ENCODE measurements around the gene SPARC. TPM values are rescaled to one million over a fixed set of nuclear protein-coding genes. Genes with fewer than 3 reads are reported as not detected.
A peak's percentile ranks its signal among the peaks of the same experiment; 100 is the strongest.
"Not testable (repeated sequence)": the region's sequence is repeated elsewhere in the genome, so short reads cannot be mapped to it uniquely, and the experiment has no call there.

SPARC gene
- total RNA-seq, 1 donor from 2014 or later, result not detected

DNA sequence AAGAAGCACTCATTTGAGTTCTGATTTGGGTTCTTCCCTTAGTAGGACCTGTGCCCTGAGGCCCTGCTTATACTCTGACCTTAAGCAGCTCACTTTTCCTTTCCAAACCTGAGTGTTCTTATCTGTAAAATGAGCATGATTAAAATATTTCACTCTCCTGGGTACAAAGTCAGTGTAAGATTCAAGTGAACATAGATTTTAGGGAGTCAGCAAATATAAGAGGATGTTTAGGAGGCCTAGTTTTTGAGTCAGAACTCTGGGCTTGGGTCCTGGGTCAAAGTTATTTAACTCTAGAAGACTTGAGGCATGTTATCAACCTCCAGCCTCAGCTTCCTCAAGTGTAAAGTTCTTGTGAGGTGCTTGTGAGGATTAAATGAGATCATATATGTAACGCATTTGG is 8.7 kb upstream of the SPARC start:
- Mint-ChIP-seq H3K4me1 (no peaks in the 10 kb centered on the region), H3K27me3 (no peaks in the 10 kb centered on the region), H3K9me3 (no peaks in the 10 kb centered on the region), H3K4me3 (no peak overlapping the region), H3K27ac (no peak overlapping the region), H3K36me3 (ENCODE audit: low read depth) (no peaks in the 10 kb centered on the region)
- DNase-seq, result no peak
- intact Hi-C loops (cut with micrococcal nuclease), result no loop called here

DNA sequence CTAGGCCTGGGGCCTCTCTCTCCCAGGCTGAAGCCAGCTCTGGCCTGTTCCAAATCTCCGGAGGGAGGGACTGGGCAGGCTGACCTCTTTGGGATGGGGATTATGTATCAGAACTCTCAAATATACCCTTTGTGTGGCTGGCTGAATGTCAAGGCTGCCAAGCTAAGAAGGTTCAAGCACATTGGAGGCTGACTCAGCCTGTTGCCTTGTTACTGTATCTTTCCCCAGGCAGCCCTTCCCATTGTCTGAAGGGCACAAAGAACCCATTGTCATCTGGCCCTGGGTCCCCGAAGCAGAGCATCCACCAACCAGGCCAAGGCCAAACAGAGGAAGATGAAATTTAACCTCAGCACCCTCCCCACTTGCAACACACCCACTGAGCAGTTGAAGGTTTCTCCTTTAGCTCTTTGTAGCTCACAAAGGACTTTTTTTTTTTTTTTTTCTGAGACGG is 7.3 kb upstream of the SPARC start:
- DNase-seq, result no peak
- no peaks in the 10 kb centered on the region for H3K36me3 Mint-ChIP-seq (ENCODE audit: low read depth)
- H3K4me3 Mint-ChIP-seq, result no peak overlapping the region
- no peak overlapping the region for H3K27ac Mint-ChIP-seq
- no peaks in the 10 kb centered on the region for H3K27me3 Mint-ChIP-seq
- intact Hi-C loops (cut with micrococcal nuclease), result no loop called here
- H3K9me3 Mint-ChIP-seq, result no peaks in the 10 kb centered on the region
- no peaks in the 10 kb centered on the region for H3K4me1 Mint-ChIP-seq

DNA sequence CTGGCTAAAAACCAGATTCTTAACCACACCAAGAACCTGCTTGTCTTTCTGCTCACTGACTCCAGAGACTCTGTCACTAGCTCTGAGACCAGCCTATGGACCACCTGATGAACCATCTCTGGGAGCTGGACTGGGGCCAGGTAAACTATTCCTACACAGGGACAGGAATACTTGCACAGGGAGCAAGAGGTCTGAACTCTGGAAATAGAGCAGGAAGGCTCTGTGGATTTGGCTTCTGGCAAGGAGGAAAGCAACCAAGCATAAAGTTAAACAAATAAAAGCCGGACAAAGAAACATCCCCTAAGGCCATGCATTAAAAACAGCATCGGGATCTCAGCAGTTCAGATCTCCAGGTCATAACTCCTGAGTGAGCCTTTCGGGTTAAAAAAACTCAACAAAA is 5.6 kb upstream of the SPARC start:
- H3K27me3 Mint-ChIP-seq, result peaks cover 8% of the 10 kb centered on the region
- intact Hi-C loops (cut with micrococcal nuclease), result no loop called here
- DNase-seq, result no peak
- H3K36me3 Mint-ChIP-seq (ENCODE audit: low read depth), result no peaks in the 10 kb centered on the region
- H3K9me3 Mint-ChIP-seq, result no peaks in the 10 kb centered on the region
- no peaks in the 10 kb centered on the region for H3K4me1 Mint-ChIP-seq
- H3K27ac Mint-ChIP-seq, result no peak overlapping the region
- no peak overlapping the region for H3K4me3 Mint-ChIP-seq

DNA sequence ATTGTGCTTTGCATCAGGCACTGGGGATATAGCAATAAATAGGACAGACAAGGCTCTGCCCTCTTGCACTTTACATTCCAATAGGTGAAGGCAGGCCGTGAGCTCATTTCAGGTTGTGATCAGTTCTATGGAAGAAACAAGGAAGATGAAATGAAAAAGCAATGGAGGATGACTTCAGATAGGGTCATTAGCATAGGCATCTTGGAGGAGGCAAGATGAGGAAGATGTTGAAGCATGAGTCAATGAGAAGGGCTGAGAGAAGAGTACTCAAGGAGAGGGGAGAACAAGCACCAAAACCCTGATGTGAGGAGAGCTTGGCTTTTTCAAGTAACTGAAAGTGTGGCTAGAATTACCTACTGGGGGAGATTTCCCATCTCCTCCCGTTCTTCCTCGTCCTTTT is 5.0 kb upstream of the SPARC start:
- H3K36me3 Mint-ChIP-seq (ENCODE audit: low read depth), result no peaks in the 10 kb centered on the region
- H3K27me3 Mint-ChIP-seq, result peaks cover 14% of the 10 kb centered on the region
- intact Hi-C loops (cut with micrococcal nuclease), result no loop called here
- H3K27ac Mint-ChIP-seq, result no peak overlapping the region
- no peaks in the 10 kb centered on the region for H3K9me3 Mint-ChIP-seq
- H3K4me1 Mint-ChIP-seq, result peaks cover 5% of the 10 kb centered on the region
- H3K4me3 Mint-ChIP-seq, result no peak overlapping the region
- DNase-seq, result no peak

DNA sequence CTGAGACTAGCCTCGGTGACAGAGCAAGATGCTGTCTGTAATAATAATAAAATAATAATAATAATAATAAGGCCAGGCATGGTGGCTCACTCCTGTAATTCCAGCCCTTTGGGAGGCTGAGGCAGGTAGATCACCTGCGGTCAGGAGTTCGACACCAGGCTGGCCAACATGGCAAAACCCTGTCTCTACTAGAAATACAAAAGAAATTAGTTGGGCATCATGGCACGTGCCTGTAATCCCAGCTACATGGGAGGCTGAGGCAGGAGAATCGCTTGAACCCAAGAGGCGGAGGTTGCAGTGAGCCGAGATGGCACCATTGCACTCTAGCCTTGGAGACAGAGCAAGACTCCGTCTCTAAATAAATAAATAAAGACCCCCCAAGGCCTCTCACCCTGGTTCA is 2.9 kb upstream of the SPARC start:
- not testable (repeated sequence) for DNase-seq

DNA sequence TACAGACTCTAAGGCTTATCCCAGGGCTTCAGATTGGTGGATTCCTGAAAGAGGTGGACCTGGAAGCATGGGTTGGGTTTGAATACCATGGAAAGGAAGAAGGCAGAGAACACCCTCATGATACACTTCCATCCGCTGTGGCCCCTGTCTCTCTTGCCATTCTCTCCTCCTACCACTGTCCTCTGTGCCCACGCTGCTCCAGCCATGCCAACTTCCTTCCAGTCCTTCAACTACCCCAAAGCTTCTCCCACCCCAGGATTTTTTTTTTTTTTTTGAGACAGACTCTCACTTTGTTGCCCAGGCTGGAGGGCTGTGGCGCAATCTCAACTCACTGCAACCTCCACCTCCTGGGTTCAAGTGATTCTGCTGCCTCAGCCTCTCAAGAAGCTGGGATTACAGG is 1.7 kb upstream of the SPARC start:
- intact Hi-C loops (cut with micrococcal nuclease), result no loop called here
- peaks cover 10% of the 10 kb centered on the region for H3K4me1 Mint-ChIP-seq
- H3K36me3 Mint-ChIP-seq (ENCODE audit: low read depth), result no peaks in the 10 kb centered on the region
- H3K9me3 Mint-ChIP-seq, result no peaks in the 10 kb centered on the region
- no peak for DNase-seq
- no peak overlapping the region for H3K27ac Mint-ChIP-seq
- no peak overlapping the region for H3K4me3 Mint-ChIP-seq
- H3K27me3 Mint-ChIP-seq, result peaks cover 38% of the 10 kb centered on the region

More for the DNA sequence above, 2.9 kb upstream of the SPARC start:
- H3K4me3 Mint-ChIP-seq; H3K9me3 Mint-ChIP-seq; intact Hi-C loops (cut with micrococcal nuclease); H3K27ac Mint-ChIP-seq; H3K36me3 Mint-ChIP-seq (ENCODE audit: low read depth): not testable (repeated sequence)
- Mint-ChIP-seq H3K27me3 (peaks cover 35% of the 10 kb centered on the region), H3K4me1 (peaks cover 10% of the 10 kb centered on the region)

DNA sequence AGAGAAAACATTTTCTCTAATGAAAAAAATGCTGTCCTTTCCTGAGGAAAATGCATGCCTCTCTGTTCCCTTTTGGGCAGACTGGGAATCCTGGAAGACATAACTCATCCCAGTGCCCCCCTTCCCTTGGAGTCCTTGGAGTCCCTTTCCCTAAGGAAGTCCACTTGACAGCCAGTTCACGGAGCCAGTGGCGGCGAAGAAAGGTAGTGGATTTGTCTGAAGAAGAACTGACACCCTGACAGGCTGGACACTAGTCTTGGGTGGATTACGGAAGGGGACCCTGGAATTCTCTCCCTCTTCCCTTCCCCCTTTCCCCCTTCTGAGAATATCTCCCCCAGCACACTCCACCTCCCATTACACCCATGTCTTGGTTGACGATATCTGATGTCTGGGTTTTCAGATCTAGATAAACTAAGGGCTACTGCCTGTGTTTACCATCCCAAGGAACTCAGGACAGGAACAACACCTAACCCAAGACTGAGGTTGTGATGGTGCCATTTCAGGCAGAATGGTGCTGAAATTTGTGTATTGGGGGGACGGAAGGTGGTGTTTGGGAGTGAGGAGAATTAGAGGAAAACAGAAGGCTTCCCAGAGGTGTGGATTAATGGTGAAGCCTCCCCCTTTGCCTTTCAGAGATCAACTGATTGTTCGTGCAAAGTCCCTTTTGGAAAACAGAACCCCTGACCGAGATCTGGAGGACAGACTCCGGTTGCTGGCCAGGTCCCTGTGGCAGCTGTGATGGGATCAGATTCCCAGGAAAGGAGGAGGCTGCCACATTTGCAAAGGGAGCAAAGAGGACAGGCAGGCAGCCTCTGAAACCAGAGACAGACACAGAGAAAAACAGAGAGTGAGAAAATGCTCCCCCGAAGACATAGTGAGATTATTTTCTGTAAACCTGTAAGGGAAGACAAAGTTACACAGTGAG is 704 bp downstream of the SPARC start:
- H3K4me1 Mint-ChIP-seq, result peaks cover 10% of the 10 kb centered on the region
- H3K27ac Mint-ChIP-seq, result no peak overlapping the region

DNA sequence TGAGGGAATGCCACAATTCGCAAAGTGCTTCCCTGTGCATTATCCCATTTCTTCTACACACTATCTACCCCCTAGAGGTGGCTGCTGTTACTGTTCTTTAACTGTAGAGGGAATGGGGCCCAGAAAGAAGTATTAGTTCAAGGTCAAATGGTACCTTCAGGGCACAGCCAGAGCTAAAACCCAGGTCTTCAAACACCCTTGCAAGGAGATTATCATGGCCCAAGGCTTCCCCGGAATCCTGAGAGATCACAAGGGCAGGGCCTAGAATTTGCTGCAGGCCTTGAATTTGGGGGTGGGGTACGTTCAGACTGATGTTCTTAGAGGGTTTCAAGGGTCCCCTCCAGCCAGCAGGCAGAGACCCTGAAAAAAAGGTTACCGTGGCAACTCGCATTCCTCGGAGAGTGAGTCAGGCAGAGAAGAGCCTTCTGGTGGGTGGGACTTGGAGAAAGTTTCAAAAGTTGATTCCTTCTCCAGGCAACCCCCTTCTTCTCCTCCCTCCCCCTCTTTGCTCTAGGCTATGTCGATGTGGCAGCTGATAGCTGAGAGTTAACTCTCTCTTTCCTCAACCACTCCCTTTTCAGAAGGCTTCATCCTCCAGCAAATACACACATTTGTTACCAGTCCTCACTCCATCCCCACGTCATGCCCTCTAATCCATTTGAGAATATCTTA is 1.9 kb downstream of the SPARC start:
- H3K27me3 Mint-ChIP-seq, result peaks cover 41% of the 10 kb centered on the region
- H3K4me1 Mint-ChIP-seq, result peaks cover 10% of the 10 kb centered on the region
- H3K36me3 Mint-ChIP-seq (ENCODE audit: low read depth), result no peaks in the 10 kb centered on the region
- no peak overlapping the region for H3K4me3 Mint-ChIP-seq
- H3K27ac Mint-ChIP-seq, result no peak overlapping the region
- intact Hi-C loops (cut with micrococcal nuclease), result no loop called here
- no peaks in the 10 kb centered on the region for H3K9me3 Mint-ChIP-seq
- DNase-seq, result no peak

More for the DNA sequence above, 704 bp downstream of the SPARC start:
- intact Hi-C loops (cut with micrococcal nuclease), result no loop called here
- Mint-ChIP-seq H3K9me3 (no peaks in the 10 kb centered on the region), H3K4me3 (peak overlapping the region; percentile 62), H3K36me3 (ENCODE audit: low read depth) (no peaks in the 10 kb centered on the region), H3K27me3 (peaks cover 41% of the 10 kb centered on the region)
- no peak for DNase-seq

DNA sequence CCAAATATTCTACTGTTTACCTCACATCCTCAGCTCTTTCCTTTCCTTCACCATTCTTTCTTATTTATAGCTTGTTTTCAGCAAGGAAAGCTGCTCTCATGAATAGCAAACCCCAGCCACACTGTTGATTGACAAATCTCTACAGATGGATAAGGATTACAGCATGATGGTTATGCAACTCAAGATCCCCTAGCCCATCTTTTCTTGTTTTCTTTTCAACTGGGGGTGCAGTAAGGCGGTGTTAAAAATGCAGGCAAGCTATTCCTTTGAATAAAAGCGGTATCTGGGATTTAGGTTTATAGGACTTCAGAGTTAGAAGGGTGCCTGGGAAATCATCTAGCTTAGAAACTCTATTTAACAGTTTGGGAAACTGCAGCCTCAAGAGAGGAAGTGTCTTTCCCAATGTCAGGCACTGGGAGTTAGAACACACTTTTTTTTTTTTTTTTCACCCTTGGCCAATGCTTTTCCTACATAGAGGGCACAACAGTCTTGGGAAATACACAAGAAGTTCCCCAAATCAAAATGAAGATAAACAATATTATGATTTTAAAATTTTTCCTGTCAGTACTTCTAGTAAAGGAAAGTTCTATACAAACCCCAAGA is 2.6 kb downstream of the SPARC start:
- Mint-ChIP-seq H3K4me3 (no peak overlapping the region), H3K9me3 (no peaks in the 10 kb centered on the region), H3K36me3 (ENCODE audit: low read depth) (no peaks in the 10 kb centered on the region), H3K4me1 (peaks cover 10% of the 10 kb centered on the region), H3K27ac (no peak overlapping the region), H3K27me3 (peaks cover 41% of the 10 kb centered on the region)
- no peak for DNase-seq
- intact Hi-C loops (cut with micrococcal nuclease), result no loop called here

DNA sequence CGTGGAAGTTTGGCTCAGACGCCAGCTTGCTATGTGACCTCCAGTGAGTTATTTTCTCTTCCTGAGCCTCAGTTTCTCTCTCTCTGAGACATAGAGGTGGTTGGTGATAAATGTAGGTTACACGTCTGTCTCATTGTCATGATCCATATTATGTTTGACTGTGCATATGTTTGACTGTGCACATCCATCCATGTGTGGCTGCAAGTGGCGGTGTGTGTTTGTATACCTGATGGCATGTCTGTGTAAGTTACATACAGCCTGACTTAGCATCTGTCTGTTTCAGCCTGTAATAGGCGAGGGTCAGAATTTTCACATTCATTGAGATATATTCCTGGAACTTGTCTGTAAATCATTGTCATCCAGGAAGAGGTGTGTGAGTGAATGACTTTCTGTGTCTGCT is 3.3 kb downstream of the SPARC start:
- Mint-ChIP-seq H3K27ac (no peak overlapping the region), H3K36me3 (ENCODE audit: low read depth) (no peaks in the 10 kb centered on the region), H3K9me3 (no peaks in the 10 kb centered on the region), H3K27me3 (peaks cover 39% of the 10 kb centered on the region), H3K4me1 (peaks cover 10% of the 10 kb centered on the region), H3K4me3 (no peak overlapping the region)
- no peak for DNase-seq
- intact Hi-C loops (cut with micrococcal nuclease), result no loop called here

DNA sequence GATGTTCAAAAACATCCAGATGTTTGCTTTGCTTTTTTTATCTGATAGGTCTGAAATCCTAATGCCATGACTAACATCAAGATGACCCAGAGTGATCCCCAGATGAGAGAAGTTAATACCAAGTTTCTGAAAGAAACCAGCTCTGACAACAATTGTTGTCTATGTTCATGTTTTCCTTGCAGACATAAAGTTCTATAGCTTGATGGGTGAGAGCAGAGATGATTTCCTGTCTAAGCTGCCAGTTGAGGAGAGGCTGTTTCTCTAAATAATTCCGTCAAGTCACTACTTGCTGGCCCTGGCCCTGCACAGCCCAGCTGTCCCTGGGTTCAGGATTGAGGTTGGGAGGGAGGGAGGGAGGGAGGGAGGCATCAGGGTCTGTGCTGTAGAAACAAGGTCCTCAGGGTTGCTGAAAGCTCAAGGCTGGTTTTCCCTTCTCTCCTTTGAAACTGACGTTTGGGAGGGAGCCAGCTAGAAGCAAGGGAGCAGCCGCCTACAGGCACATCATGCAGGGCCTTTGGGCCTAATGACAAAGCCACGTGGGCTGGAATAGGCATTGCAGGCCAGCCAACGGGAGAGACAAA is 3.9 kb downstream of the SPARC start:
- H3K27ac Mint-ChIP-seq, result no peak overlapping the region
- DNase-seq, result no peak
- H3K9me3 Mint-ChIP-seq, result no peaks in the 10 kb centered on the region
- H3K36me3 Mint-ChIP-seq (ENCODE audit: low read depth), result no peaks in the 10 kb centered on the region
- peaks cover 10% of the 10 kb centered on the region for H3K4me1 Mint-ChIP-seq
- intact Hi-C loops (cut with micrococcal nuclease), result no loop called here
- no peak overlapping the region for H3K4me3 Mint-ChIP-seq
- peaks cover 43% of the 10 kb centered on the region for H3K27me3 Mint-ChIP-seq

DNA sequence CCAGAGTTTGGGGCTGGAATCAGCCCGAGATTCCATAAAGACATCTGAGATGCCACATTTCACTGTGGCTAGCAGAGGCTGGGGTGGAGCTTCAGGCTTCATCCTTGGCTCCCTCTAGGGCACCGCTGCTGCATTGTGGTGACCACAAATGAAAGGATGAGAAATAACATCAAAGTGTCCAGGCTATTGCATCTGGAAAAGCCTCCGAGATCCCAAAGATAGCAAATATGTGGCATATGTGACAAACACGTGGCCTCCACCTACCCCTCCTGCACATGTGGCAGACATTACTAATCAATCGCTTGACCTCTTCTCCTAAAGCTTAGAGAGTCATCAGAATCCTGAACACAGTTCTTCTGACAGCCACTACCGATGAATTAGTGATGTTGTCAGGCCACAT is 4.5 kb downstream of the SPARC start:
- peaks cover 10% of the 10 kb centered on the region for H3K4me1 Mint-ChIP-seq
- no peak for DNase-seq
- H3K36me3 Mint-ChIP-seq (ENCODE audit: low read depth), result no peaks in the 10 kb centered on the region
- H3K27me3 Mint-ChIP-seq, result peaks cover 43% of the 10 kb centered on the region
- H3K4me3 Mint-ChIP-seq, result no peak overlapping the region
- no peak overlapping the region for H3K27ac Mint-ChIP-seq
- no peaks in the 10 kb centered on the region for H3K9me3 Mint-ChIP-seq
- intact Hi-C loops (cut with micrococcal nuclease), result no loop called here

DNA sequence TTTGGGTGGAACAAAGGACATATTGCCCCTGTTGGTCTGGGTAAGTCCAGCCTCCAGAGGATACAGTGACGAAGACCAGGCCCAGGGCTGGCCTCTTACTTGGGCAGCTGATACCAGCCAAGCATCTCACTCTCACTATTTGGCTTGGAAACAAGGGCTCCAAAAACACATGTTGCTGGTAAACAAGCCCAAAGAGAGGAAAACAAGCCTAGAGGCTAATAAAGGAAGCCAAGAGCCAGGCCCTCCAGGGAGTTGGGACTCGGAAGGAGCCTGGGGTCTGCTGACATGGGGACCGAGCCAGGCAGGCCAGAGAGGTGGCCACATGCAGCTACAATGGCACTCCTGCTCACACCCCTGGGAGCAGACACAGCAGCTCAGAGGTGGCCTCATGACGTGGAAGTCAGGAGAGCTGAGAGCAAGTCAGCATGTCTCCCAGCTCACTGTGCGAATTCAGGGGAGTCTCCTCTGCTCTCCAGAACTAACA is 5.7 kb downstream of the SPARC start:
- Mint-ChIP-seq H3K27me3 (peaks cover 34% of the 10 kb centered on the region), H3K36me3 (ENCODE audit: low read depth) (no peaks in the 10 kb centered on the region), H3K9me3 (no peaks in the 10 kb centered on the region), H3K27ac (no peak overlapping the region), H3K4me1 (no peaks in the 10 kb centered on the region), H3K4me3 (no peak overlapping the region)
- intact Hi-C loops (cut with micrococcal nuclease), result no loop called here
- DNase-seq, result no peak

DNA sequence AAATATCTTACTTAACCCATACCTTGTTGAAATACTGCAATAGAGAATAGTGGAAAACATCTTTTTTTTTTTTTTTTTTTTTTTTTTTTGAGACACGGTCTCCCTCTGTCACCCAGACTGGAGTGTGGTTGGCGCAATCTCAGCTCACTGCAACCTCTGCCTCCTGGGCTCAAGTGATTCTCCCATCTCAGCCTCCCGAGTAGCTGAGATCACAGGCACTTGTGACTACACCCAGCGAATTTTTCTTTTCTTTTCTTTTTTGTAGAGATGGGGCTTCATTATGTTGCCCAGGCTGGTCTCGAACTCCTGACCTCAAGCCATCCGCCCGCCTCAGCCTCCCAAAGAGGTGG is 6.6 kb downstream of the SPARC start:
- H3K4me1 Mint-ChIP-seq; intact Hi-C loops (cut with micrococcal nuclease); H3K27ac Mint-ChIP-seq; H3K36me3 Mint-ChIP-seq (ENCODE audit: low read depth); H3K9me3 Mint-ChIP-seq; H3K4me3 Mint-ChIP-seq; DNase-seq: not testable (repeated sequence)
- H3K27me3 Mint-ChIP-seq, result peaks cover 28% of the 10 kb centered on the region
